Measurements from ENCODE around the gene FAM168A.
A peak's percentile ranks its signal among the peaks of the same experiment; 100 is the strongest.

The FAM168A gene

GRCh38 chr11:73625696-73626318 is 27.9 kb upstream of the FAM168A start:
- H2AFZ ChIP-seq (ENCODE audit: low read depth, low read length), result peak overlapping the region; percentile 99
- peak overlapping the region; percentile 81 for H3K4me2 ChIP-seq (ENCODE audit: low read length)
- H3K9ac ChIP-seq (ENCODE audit: low read length), result peak overlapping the region; percentile 25; the same call in 1 of the 2 replicates
- no peak overlapping the region for H3K27ac ChIP-seq (ENCODE audit: low read length)
- no peaks in the 10 kb centered on the region for H3K9me3 ChIP-seq (ENCODE audit: insufficient read depth, low read length)
- no peaks in the 10 kb centered on the region for H3K79me2 ChIP-seq (ENCODE audit: low read length)
- no peak for TF ChIP-seq EZH2phosphoT487 (IDR thresholded peaks at IDR 0.05; ENCODE audit: low read depth)
- peak; percentile 90 for TF ChIP-seq CTCF (IDR thresholded peaks at IDR 0.05; ENCODE audit: low read depth, low read length)
- no peaks in the 10 kb centered on the region for H3K36me3 ChIP-seq (replicated peaks; ENCODE audit: low read depth, low read length)
- peaks cover 20% of the 10 kb centered on the region for H3K27me3 ChIP-seq (ENCODE audit: low read depth, low read length)
- no peaks in the 10 kb centered on the region for H4K20me1 ChIP-seq (ENCODE audit: insufficient read depth, low read length)
- H3K4me1 ChIP-seq (ENCODE audit: low read length), result peaks cover 12% of the 10 kb centered on the region
- peak overlapping the region; percentile 68 for H3K4me3 ChIP-seq (ENCODE audit: low read length)

- no peaks in the 10 kb centered on the region for H4K20me1 ChIP-seq (ENCODE audit: insufficient read depth, low read length)
- H3K9ac ChIP-seq (ENCODE audit: low read length), result no peak overlapping the region
- no peak overlapping the region for H3K4me3 ChIP-seq (ENCODE audit: low read length)
- 0 out of 2 replicates have a peak overlapping the region, but pooled peaks have one; percentile 23 for H2AFZ ChIP-seq (ENCODE audit: low read depth, low read length)
- peak overlapping the region; percentile 33 for H3K4me2 ChIP-seq (ENCODE audit: low read length)
- peaks cover 12% of the 10 kb centered on the region for H3K4me1 ChIP-seq (ENCODE audit: low read length)
- no peaks in the 10 kb centered on the region for H3K79me2 ChIP-seq (ENCODE audit: low read length)
- H3K36me3 ChIP-seq (replicated peaks; ENCODE audit: low read depth, low read length), result no peaks in the 10 kb centered on the region
- no peak for TF ChIP-seq CTCF (IDR thresholded peaks at IDR 0.05; ENCODE audit: low read depth, low read length)
- TF ChIP-seq EZH2phosphoT487 (IDR thresholded peaks at IDR 0.05; ENCODE audit: low read depth), result no peak
- no peak overlapping the region for H3K27ac ChIP-seq (ENCODE audit: low read length)
- H3K9me3 ChIP-seq (ENCODE audit: insufficient read depth, low read length), result no peaks in the 10 kb centered on the region
- H3K27me3 ChIP-seq (ENCODE audit: low read depth, low read length), result peaks cover 20% of the 10 kb centered on the region
These were observed 25.8 kb upstream of the FAM168A start for GRCh38 chr11:73623686-73624085.

- Histone ChIP-seq H3K4me3 (ENCODE audit: low read length) (no peak overlapping the region), H3K4me1 (ENCODE audit: low read length) (peaks cover 12% of the 10 kb centered on the region), H3K27me3 (ENCODE audit: low read depth, low read length) (peaks cover 20% of the 10 kb centered on the region), H3K9ac (ENCODE audit: low read length) (no peak overlapping the region), H4K20me1 (ENCODE audit: insufficient read depth, low read length) (no peaks in the 10 kb centered on the region), H3K9me3 (ENCODE audit: insufficient read depth, low read length) (no peaks in the 10 kb centered on the region), H3K79me2 (ENCODE audit: low read length) (no peaks in the 10 kb centered on the region), H3K27ac (ENCODE audit: low read length) (no peak overlapping the region), H3K36me3 (replicated peaks; ENCODE audit: low read depth, low read length) (no peaks in the 10 kb centered on the region), H3K4me2 (ENCODE audit: low read length) (peak overlapping the region; percentile 33), H2AFZ (ENCODE audit: low read depth, low read length) (0 out of 2 replicates have a peak overlapping the region, but pooled peaks have one; percentile 23)
- TF ChIP-seq EZH2phosphoT487 (IDR thresholded peaks at IDR 0.05; ENCODE audit: low read depth), result no peak
- no peak for TF ChIP-seq CTCF (IDR thresholded peaks at IDR 0.05; ENCODE audit: low read depth, low read length)
These were observed 25.1 kb upstream of the FAM168A start for GRCh38 chr11:73622926-73623593.

GRCh38 chr11:73614591-73614990 is 16.7 kb upstream of the FAM168A start:
- Histone ChIP-seq H3K4me3 (ENCODE audit: low read length) (no peak overlapping the region), H3K27ac (ENCODE audit: low read length) (no peak overlapping the region), H3K36me3 (replicated peaks; ENCODE audit: low read depth, low read length) (no peaks in the 10 kb centered on the region), H3K9me3 (ENCODE audit: insufficient read depth, low read length) (no peaks in the 10 kb centered on the region), H2AFZ (ENCODE audit: low read depth, low read length) (no peak overlapping the region), H3K27me3 (ENCODE audit: low read depth, low read length) (peaks cover 3% of the 10 kb centered on the region; the same call in 1 of the 2 replicates), H3K9ac (ENCODE audit: low read length) (no peak overlapping the region), H3K4me1 (ENCODE audit: low read length) (no peaks in the 10 kb centered on the region), H4K20me1 (ENCODE audit: insufficient read depth, low read length) (no peaks in the 10 kb centered on the region), H3K79me2 (ENCODE audit: low read length) (no peaks in the 10 kb centered on the region), H3K4me2 (ENCODE audit: low read length) (no peak overlapping the region)
- TF ChIP-seq CTCF (IDR thresholded peaks at IDR 0.05; ENCODE audit: low read depth, low read length) (no peak), EZH2phosphoT487 (IDR thresholded peaks at IDR 0.05; ENCODE audit: low read depth) (no peak)

Measured in OCI-LY3 (cell line).